NCI-H82 treated with DMSO at 0.1 percent for 48 hours (cell line): ENCODE data around the gene DUSP15.
"Not testable (repeated sequence)": the region's sequence is repeated elsewhere in the genome, so short reads cannot be mapped to it uniquely, and the experiment has no call there.

ENCODE experiments used
- DNase-seq: peaks from one replicate; lab custom pipeline; 2025; ENCODE audit not compliant: unreplicated experiment; lab: John Stamatoyannopoulos, UW

DUSP15 gene

GRCh38 chr20:31840906-31841816 is 29.2 kb downstream of the DUSP15 start:
- no peak for DNase-seq

DNA sequence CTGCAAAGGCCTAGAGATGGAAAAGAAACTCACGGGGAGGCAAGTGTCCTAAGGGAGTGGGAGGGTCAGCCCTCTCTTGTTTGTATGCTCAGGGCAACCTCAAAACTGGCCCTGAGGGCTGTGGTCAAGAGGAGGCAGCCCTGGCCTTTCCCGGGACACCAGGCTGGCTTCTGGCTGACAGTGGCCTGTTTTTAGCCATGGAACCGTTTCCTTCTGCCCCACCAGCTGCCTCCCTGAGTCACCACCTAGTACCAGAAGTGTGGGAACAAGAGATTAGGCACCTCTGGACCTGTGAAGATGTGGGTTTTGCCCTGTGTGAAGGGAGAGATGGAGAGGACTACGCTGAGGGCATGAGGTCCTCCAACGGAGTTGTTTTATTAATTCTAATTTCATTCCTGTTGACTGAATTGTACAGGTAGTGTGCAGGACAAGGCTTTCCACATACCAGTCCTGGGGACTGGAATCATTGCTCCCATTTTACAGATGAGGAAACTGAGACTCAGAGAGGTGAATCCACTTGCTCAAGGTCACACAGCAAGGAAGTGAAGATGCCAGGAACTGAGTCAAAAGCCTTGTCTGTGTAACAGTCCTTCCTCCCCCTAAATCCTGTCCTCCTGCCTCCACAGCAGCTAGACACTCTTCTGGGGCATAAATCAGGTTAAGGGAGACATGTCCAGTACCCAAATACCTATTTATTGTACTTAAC is 30.4 kb downstream of the DUSP15 start:
- DNase-seq = no peak

GRCh38 chr20:31838646-31839292 is 31.6 kb downstream of the DUSP15 start:
- DNase-seq = no peak

DNA sequence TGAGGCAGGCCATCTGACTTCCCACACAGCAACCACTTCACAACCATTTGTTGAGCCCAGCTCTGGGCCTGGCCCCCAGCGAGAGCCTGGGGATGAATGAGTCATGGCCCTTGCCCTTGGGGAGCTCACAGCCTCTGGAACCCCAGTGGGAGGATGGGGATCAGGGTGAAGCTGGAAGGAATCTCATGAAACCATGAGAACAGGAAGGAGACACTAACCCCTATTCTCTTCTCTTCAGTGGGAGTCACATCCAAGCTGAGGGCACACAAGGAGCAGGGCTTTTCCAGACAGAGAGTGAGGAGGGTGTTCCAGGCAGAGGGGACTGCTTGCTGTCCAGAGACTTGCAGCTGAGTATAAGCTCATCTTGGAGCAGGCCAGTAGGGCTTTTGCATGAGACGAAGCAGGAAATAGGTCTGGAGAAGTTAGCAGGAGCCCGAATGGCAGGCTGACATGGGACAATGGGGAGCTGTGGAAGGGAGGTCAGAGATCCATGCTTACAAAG is 32.4 kb downstream of the DUSP15 start:
- DNase-seq = no peak

DNA sequence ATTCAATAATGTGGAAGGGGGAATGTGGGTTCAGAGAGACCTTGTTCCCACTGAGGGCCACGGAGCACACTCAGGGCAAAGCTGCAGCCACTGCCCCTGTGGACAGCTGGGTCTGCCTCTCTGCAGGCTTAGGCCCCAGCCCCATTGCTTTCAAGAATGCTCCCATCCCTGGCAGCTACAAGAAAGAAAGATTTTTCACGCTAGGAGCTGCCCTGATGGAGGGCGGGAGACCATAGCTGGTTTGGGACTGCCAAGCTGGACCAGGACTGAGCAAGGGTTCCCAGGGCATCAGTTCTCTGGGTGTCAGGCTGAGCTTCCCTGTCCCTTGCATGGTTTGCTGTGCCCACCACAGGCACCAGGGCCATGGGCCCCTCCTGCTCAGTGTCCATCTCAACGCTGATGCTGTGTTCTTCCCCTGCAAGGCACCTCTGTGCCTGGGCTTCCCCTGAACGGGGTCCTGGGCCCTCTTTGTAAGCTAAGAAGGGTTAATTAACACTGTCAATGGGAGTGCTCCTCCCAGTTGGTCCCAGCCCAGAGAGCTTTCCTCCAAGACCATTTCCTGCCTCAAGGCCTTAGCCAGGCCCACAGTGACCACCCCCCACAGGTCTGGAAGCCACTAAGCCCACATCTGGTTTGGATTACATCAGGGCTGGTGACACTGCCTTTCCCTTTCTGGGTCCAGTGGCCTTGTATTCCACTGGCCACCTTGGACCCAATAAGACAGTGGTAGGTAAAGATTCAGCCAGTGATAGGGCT is 33.3 kb downstream of the DUSP15 start:
- DNase-seq = no peak

GRCh38 chr20:31835977-31836852 is 34.1 kb downstream of the DUSP15 start:
- no peak for DNase-seq

- DNase-seq = no peak
Measured at GRCh38 chr20:31835554-31835953, 34.8 kb downstream of the DUSP15 start.

DNA sequence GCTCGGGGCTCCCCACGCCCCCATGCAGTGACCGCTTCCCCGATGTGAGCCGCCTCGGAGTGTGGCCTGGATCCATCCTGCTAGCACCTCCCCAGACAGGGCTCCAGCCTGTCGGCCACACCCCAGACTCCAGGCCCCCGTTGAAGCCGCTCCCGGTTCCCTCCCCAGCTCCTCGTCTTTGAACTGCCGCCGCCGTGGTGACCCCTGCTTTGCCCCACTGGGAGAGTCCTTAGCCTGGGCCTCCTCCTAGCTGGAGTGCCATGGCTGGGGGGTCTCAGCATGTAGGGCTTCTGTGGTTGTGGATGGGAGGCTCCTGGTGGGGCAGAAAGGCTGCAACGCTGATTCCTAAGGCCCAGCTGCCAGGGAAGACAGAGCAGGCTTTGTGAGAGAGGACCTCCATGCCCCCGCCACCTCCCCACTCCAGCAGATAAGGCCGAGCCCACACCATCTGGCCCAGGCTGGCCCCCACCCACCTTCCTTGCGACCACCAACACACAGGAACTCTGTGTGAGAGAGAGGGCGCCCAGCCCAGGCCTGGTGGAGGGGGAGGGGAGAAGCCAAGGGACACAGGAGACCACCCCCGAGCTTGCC is 36.3 kb downstream of the DUSP15 start:
- no peak for DNase-seq

- peak; percentile 15 for DNase-seq
Measured at GRCh38 chr20:31833130-31833930, 37.0 kb downstream of the DUSP15 start.

DNA sequence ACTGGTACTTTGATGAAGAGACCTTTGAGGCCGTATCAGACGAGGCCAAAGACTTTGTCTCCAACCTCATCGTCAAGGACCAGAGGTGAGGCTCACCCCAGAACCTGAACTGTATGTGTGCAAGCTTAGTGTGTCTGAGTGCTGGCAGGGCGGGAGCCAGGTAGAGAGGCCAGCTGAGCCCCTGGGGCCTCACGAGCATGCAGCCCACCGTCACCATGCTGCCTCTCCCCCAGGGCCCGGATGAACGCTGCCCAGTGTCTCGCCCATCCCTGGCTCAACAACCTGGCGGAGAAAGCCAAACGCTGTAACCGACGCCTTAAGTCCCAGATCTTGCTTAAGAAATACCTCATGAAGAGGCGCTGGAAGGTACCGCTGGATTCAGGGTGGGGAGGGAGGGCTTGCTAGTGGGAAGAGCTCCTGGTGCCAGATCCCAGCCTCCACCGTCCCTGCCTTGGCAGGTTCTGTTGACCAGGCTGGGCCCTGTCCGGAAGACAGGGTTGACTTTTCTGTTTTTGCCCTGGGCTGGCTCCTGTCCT is 38.5 kb downstream of the DUSP15 start:
- DNase-seq = no peak

DNA sequence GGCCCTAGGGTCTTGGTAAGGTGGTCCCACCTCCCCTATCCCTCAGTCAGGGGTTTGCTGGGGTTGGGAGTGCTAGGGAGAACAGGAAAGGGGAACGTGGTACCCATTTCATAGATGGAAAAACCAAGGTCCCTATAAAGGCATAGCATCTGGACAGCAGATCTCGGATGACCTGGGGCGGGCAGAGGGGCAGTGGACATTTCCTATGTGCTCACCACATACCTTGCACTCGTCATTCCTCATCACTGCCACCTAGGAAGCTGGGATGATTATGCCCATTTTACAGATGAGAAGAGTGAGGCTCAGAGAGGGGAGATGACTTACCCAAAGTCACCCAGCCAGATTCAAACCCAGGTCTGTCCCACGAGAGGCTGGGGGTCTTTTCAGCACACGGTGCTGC is 39.1 kb downstream of the DUSP15 start:
- DNase-seq = no peak

- DNase-seq = no peak
Measured at GRCh38 chr20:31830406-31830981, 39.8 kb downstream of the DUSP15 start.

DNA sequence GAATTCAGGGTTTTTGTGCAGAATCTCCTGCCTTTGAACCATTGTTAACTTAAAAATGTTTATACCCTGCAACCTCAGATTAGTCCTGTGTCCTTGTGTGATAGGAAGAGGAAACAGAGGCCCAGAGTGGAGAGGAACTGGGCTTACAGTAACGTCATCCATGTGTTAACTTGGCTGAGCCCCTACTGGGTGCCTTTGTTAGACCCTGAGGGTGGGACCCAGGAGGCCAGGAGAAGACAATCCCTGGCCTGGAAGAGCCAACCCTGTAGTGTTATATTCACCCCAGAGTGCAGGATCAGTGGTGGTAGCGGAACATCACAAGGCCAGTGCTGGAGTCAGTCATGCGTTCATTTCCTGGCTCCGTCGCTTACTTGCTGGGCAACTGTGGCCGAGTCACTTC is 40.6 kb downstream of the DUSP15 start:
- DNase-seq = no peak

- DNase-seq = not testable (repeated sequence)
Measured at GRCh38 chr20:31828016-31828415, 42.3 kb downstream of the DUSP15 start.

- no peak for DNase-seq
Measured at GRCh38 chr20:31827059-31827458, 43.3 kb downstream of the DUSP15 start.

DNA sequence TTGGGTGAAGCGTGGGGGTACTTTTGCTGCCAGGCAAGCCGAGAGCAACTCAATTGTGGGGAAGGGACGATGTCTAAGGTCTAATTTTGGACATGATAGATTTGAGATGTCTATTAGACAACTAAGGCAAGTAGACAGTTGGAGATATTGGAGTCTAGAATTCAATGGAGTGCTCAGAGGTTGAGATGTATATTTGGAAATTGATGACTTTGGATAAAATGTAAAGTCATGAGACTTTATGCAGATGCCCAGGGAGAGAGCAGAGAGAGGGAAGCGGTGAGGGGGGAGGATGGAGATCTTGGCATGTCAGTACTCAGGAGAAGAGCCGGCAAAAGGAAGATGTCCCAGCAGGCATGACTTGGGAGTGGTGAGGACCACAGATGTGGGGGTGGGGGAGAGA is 44.3 kb downstream of the DUSP15 start:
- no peak for DNase-seq

GRCh38 chr20:31824554-31825313 is 45.6 kb downstream of the DUSP15 start:
- no peak for DNase-seq
